Adipocyte (in vitro differentiated cells): ENCODE measurements around the gene FAM120AOS.
"Not testable (repeated sequence)": the region's sequence is repeated elsewhere in the genome, so short reads cannot be mapped to it uniquely, and the experiment has no call there.

ENCODE experiments used
- DNase-seq: peaks from one replicate; pipeline ENCODE4 v3.0.0-alpha.2; 2015; ENCODE audit warnings: low read depth
- H3K27me3 ChIP-seq: replicated peaks from 2 replicates; pipeline ENCODE4 v1.7.0; 2013; ENCODE audit warnings: mild to moderate bottlenecking, low read length, moderate library complexity; ENCODE audit not compliant: control insufficient read depth, insufficient read depth
- H3K36me3 ChIP-seq: 2 replicates; pipeline ENCODE4 v1.7.0; 2013; ENCODE audit warnings: low read length, mild to moderate bottlenecking, moderate library complexity; ENCODE audit not compliant: control insufficient read depth, insufficient read depth, severe bottlenecking
- H3K4me1 ChIP-seq: 2 replicates; pipeline ENCODE4 v1.7.0; 2013; ENCODE audit warnings: mild to moderate bottlenecking, low read length, moderate library complexity; ENCODE audit not compliant: control insufficient read depth, insufficient read depth
- H3K4me3 ChIP-seq: 2 replicates; pipeline ENCODE4 v1.7.0; 2013; ENCODE audit warnings: mild to moderate bottlenecking, low read length, moderate library complexity
- H3K9ac ChIP-seq: 2 replicates; pipeline ENCODE4 v1.7.0; 2013; ENCODE audit warnings: mild to moderate bottlenecking, low read length, moderate library complexity
- H3K9me3 ChIP-seq: 2 replicates; pipeline ENCODE4 v1.7.0; 2013; ENCODE audit warnings: mild to moderate bottlenecking, low read length, moderate library complexity; ENCODE audit not compliant: control insufficient read depth

Gene FAM120AOS

GRCh38 chr9:93456504-93456903 is 3.1 kb upstream of the FAM120AOS start:
- Histone ChIP-seq H3K27me3 (no peaks in the 10 kb centered on the region), H3K4me1 (peaks cover 49% of the 10 kb centered on the region), H3K36me3 (no peaks in the 10 kb centered on the region), H3K4me3 (no peak overlapping the region), H3K9me3 (no peaks in the 10 kb centered on the region), H3K9ac (no peak overlapping the region)
- DNase-seq: no peak

DNA sequence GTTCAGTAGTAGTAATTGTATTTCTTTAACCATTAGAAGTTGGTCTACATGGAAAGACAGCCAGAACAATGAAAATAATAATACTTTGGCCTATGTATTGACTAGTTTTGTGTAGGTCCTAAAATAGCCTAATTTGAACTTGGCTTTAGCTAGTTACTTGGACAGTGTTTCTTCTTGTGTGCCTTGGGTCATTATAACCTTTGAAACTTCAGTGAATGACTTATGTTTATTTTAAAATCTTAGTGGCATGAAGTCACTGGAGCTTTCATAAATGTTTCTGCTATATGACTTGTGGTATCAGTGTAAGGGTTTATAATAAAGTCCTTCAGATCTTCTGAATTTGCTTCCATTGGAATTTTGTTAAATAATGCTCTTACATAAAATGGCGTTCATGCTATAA is 2.6 kb upstream of the FAM120AOS start:
- DNase-seq: no peak

DNA sequence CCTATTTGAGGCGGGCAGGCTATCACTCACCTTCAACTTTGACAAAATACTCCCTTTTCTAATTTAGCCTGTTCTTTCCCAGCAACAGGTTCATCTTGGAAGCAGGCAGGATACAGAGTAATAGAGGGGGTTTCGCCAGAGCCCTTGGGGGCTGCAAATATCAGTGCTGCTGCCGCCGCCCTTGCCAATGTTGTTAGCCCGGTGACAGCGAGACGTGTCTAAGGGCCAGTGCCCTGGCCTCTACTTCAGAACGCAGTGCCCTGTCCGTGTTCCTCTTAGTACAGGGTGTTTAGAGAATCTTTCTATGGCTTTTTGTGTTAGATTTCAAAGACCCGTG is 703 bp downstream of the FAM120AOS start:
- no peaks in the 10 kb centered on the region for H3K27me3 ChIP-seq
- peaks cover 12% of the 10 kb centered on the region for H3K36me3 ChIP-seq
- peak overlapping the region; percentile 96 for H3K4me3 ChIP-seq
- peak overlapping the region; percentile 98 for H3K9ac ChIP-seq
- no peaks in the 10 kb centered on the region for H3K9me3 ChIP-seq
- H3K4me1 ChIP-seq: peaks cover 29% of the 10 kb centered on the region
- DNase-seq: peak; percentile 61

More for the DNA sequence above, 2.6 kb upstream of the FAM120AOS start:
- Histone ChIP-seq H3K27me3 (no peaks in the 10 kb centered on the region), H3K4me1 (peaks cover 49% of the 10 kb centered on the region), H3K36me3 (no peaks in the 10 kb centered on the region), H3K9me3 (no peaks in the 10 kb centered on the region), H3K9ac (no peak overlapping the region), H3K4me3 (no peak overlapping the region)

GRCh38 chr9:93451849-93452709 is 1.3 kb downstream of the FAM120AOS start:
- H3K27me3 ChIP-seq: no peaks in the 10 kb centered on the region
- H3K9me3 ChIP-seq: no peaks in the 10 kb centered on the region
- DNase-seq: peak; percentile 58
- H3K36me3 ChIP-seq: peaks cover 18% of the 10 kb centered on the region
- peak overlapping the region; percentile 98 for H3K9ac ChIP-seq
- H3K4me1 ChIP-seq: peaks cover 29% of the 10 kb centered on the region
- peak overlapping the region; percentile 96 for H3K4me3 ChIP-seq

GRCh38 chr9:93450945-93451815 is 2.2 kb downstream of the FAM120AOS start, which contains the start of gene FAM120A:
Gene FAM120A (plus strand): TSS chr9:93451685. CDS start chr9:93451916, 231 bp downstream.
- Histone ChIP-seq H3K36me3 (peaks cover 27% of the 10 kb centered on the region), H3K4me1 (peaks cover 22% of the 10 kb centered on the region), H3K9ac (peak within 1 kb of the TSS; percentile 98), H3K9me3 (no peaks in the 10 kb centered on the region), H3K4me3 (peak within 1 kb of the TSS; percentile 99), H3K27me3 (no peaks in the 10 kb centered on the region)
- DNase-seq: peak; percentile 94

DNA sequence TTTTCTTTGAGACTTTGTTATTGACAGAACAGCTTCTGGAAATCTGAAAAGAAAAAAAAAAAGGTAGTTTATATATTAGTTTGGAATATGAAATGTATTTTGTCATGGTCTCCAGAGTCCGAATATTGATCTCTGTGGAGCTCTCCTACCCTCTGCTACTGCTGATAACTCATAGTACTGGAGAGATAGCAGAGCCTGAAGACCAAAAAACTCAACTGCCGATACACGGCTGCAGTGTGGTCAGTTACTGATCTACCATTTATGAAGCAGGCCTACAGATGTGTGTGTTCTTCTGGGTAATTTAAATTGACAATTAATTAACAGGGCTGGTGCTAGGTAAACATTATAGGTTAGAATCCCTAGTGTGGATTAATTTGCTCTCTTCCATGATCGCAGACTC is 5.7 kb downstream of the FAM120AOS start:
- Histone ChIP-seq H3K9me3 (no peaks in the 10 kb centered on the region), H3K27me3 (no peaks in the 10 kb centered on the region), H3K9ac (no peak overlapping the region), H3K4me3 (no peak overlapping the region), H3K4me1 (peaks cover 3% of the 10 kb centered on the region), H3K36me3 (peaks cover 31% of the 10 kb centered on the region)
- no peak for DNase-seq

GRCh38 chr9:93446073-93446472 is 7.3 kb downstream of the FAM120AOS start:
- Histone ChIP-seq H3K9ac (no peak overlapping the region), H3K4me1 (peaks cover 3% of the 10 kb centered on the region), H3K36me3 (peaks cover 31% of the 10 kb centered on the region), H3K4me3 (no peak overlapping the region), H3K9me3 (no peaks in the 10 kb centered on the region), H3K27me3 (no peaks in the 10 kb centered on the region)
- DNase-seq: no peak

DNA sequence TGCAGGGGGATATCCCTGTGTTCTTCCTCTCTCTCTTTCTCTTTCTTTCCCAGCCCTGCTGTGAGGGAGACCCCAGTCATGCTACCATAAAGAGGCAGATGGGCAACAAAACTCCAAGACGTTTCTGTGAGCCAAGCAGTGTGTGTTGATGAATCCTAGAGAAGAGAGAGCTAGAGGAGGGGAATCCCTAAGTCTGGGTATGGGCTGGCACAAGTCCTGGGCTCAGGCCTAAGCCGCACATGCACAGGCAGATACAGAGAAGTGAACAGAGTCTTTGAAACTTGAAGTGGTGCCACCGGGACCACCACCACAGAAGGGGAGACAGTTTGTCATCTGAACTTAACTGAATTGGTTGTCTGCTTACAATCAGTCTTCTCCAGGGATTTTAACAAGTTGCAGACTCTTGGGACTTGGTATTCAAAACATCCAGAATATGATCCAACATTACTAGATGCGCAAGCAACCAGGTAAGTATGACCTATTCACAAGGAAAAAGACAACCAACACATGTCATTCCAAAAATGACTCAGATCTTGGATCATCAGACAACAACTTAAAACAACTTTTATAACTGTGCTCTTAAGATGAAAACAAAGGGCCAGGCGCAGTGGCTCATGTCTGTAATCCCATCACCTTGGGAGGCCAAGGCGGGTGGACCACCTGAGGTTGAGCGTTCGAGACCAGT is 12.3 kb downstream of the FAM120AOS start:
- H3K9me3 ChIP-seq: no peaks in the 10 kb centered on the region
- H3K4me1 ChIP-seq: no peaks in the 10 kb centered on the region
- peaks cover 3% of the 10 kb centered on the region for H3K36me3 ChIP-seq
- DNase-seq: no peak
- H3K9ac ChIP-seq: no peak overlapping the region
- H3K4me3 ChIP-seq: no peak overlapping the region
- H3K27me3 ChIP-seq: no peaks in the 10 kb centered on the region

DNA sequence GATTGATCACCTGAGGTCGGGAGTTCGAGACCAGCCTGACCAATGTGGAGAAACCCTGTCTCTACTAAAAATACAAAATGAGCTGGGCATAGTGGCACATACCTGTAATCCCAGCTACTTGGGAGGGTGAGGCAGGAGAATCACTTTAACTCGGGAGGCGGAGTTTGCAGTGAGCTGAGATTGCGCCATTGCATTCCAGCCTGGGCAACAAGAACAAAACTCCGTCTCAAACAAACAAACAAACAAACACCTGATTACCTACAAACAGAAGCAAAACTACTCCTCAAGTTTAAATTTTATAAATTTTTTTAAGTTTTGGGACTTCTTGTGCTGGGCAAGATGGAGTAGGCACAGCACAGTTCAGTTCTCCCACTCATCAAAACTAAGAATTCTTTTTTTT is 14.1 kb downstream of the FAM120AOS start:
- not testable (repeated sequence) for DNase-seq, H3K36me3 ChIP-seq, H3K9ac ChIP-seq, H3K9me3 ChIP-seq, H3K27me3 ChIP-seq, H3K4me3 ChIP-seq, H3K4me1 ChIP-seq

- no peak for DNase-seq
- Histone ChIP-seq H3K9me3 (no peaks in the 10 kb centered on the region), H3K36me3 (no peaks in the 10 kb centered on the region), H3K4me1 (no peaks in the 10 kb centered on the region), H3K4me3 (no peak overlapping the region), H3K27me3 (no peaks in the 10 kb centered on the region), H3K9ac (no peak overlapping the region)
Measured at GRCh38 chr9:93437996-93438395, 15.4 kb downstream of the FAM120AOS start.
